ENCODE data around the gene FAM3D.

The FAM3D gene

GRCh38 chr3:58628823-58629562 lies 37.6 kb downstream of the FAM3D start:
- no peak for DNase-seq (ENCODE audit: low read depth)
- peak; percentile 1 for TF ChIP-seq CTCF (IDR thresholded peaks at IDR 0.05; ENCODE audit: low read depth, low read length, missing control alignments)
- no peak overlapping the region for H3K4me3 ChIP-seq (ENCODE audit: low read depth, low read length)

- no peak for DNase-seq (ENCODE audit: low read depth)
- H3K4me3 ChIP-seq (ENCODE audit: low read depth, low read length) = no peak overlapping the region
- TF ChIP-seq CTCF (IDR thresholded peaks at IDR 0.05; ENCODE audit: low read depth, low read length, missing control alignments) = no peak
Observed at GRCh38 chr3:58627941-58628340, 38.6 kb downstream of the FAM3D start.

GRCh38 chr3:58627570-58627885 lies 39.0 kb downstream of the FAM3D start:
- TF ChIP-seq CTCF (IDR thresholded peaks at IDR 0.05; ENCODE audit: low read depth, low read length, missing control alignments) = no peak
- H3K4me3 ChIP-seq (ENCODE audit: low read depth, low read length) = no peak overlapping the region
- DNase-seq (ENCODE audit: low read depth) = no peak

GRCh38 chr3:58626841-58627569 lies 39.6 kb downstream of the FAM3D start:
- DNase-seq (ENCODE audit: low read depth) = no peak
- no peak overlapping the region for H3K4me3 ChIP-seq (ENCODE audit: low read depth, low read length)
- TF ChIP-seq CTCF (IDR thresholded peaks at IDR 0.05; ENCODE audit: low read depth, low read length, missing control alignments) = no peak

- no peak overlapping the region for H3K4me3 ChIP-seq (ENCODE audit: low read depth, low read length)
- no peak for DNase-seq (ENCODE audit: low read depth)
- no peak for TF ChIP-seq CTCF (IDR thresholded peaks at IDR 0.05; ENCODE audit: low read depth, low read length, missing control alignments)
Observed at GRCh38 chr3:58625196-58625824, 41.3 kb downstream of the FAM3D start.

GRCh38 chr3:58624550-58624949 lies 42.0 kb downstream of the FAM3D start:
- no peak for TF ChIP-seq CTCF (IDR thresholded peaks at IDR 0.05; ENCODE audit: low read depth, low read length, missing control alignments)
- no peak for DNase-seq (ENCODE audit: low read depth)
- H3K4me3 ChIP-seq (ENCODE audit: low read depth, low read length) = no peak overlapping the region

Measured in GM12864 (cell line).